ENCODE results near the gene MYO15A.

DNA sequence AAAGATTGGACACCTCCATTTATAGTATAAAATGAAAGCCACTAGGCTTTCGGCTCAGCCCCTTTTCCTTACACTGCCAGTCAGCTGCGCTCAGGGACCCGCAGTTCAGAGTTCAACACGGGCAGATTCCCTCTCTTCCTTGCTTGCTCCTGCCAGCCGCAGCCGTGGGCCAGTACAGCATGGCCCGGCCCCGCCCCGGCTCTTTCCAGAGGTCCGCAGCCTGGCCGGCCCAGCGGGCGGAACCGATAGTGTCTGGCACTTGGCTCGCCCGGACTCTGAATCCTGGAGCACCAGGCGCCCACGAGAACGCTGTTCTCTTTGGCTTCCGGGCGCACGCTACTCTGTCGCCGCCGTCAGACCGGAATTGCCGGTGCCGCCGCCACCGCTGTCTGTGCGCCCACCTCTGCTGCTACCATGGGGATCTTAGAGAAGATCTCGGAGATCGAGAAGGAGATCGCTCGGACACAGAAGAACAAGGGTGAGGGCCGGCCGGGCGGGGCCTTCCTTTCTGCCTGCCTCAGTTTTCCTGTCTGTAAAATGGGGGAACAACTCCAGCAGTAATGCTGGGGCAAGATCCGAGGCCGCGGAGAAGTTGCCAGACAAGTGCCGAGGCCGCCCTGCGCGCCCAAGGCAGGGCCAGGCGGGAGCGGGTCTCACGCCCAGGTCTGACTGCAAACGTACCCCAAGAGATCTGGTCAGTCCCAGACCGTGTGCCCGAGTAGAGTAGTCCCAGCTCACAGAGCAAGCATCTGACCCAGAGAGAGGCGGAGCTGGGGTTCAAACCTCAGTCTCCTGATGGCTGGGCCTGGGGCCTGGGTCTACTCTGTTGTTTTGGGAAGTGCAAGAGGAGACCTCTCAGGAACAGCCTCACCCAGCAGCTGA, 20.7 kb upstream of the MYO15A start, which contains the start of gene DRG2:
- TF ChIP-seq, protein P1, sequence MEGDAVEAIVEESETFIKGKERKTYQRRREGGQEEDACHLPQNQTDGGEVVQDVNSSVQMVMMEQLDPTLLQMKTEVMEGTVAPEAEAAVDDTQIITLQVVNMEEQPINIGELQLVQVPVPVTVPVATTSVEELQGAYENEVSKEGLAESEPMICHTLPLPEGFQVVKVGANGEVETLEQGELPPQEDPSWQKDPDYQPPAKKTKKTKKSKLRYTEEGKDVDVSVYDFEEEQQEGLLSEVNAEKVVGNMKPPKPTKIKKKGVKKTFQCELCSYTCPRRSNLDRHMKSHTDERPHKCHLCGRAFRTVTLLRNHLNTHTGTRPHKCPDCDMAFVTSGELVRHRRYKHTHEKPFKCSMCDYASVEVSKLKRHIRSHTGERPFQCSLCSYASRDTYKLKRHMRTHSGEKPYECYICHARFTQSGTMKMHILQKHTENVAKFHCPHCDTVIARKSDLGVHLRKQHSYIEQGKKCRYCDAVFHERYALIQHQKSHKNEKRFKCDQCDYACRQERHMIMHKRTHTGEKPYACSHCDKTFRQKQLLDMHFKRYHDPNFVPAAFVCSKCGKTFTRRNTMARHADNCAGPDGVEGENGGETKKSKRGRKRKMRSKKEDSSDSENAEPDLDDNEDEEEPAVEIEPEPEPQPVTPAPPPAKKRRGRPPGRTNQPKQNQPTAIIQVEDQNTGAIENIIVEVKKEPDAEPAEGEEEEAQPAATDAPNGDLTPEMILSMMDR (conservative IDR thresholded peaks at IDR 0.05; ENCODE audit: low read depth in 2 of 2): no peak
- TF ChIP-seq POLR2AphosphoS5 (IDR thresholded peaks at IDR 0.05; ENCODE audit: low read depth) (peak; percentile 77), EZH2 (IDR thresholded peaks at IDR 0.05; ENCODE audit: low read depth, unreplicated experiment) (no peak), CREB1 (CRISPR knock-in tag; IDR thresholded peaks at IDR 0.05; ENCODE audit: low read depth) (peak; percentile 83), JUNB (IDR thresholded peaks at IDR 0.05; ENCODE audit: unreplicated experiment) (no peak), EZH2phosphoT487 (IDR thresholded peaks at IDR 0.05; ENCODE audit: unreplicated experiment) (no peak), NANOG (IDR thresholded peaks at IDR 0.05; ENCODE audit: borderline replicate concordance) (no peak), ZNF331 (CRISPR knock-in tag; IDR thresholded peaks at IDR 0.05; ENCODE audit: low read depth) (no peak), STAT1 (IDR thresholded peaks at IDR 0.05; ENCODE audit: unreplicated experiment) (peak; percentile 66)
- TF ChIP-seq, protein P2, sequence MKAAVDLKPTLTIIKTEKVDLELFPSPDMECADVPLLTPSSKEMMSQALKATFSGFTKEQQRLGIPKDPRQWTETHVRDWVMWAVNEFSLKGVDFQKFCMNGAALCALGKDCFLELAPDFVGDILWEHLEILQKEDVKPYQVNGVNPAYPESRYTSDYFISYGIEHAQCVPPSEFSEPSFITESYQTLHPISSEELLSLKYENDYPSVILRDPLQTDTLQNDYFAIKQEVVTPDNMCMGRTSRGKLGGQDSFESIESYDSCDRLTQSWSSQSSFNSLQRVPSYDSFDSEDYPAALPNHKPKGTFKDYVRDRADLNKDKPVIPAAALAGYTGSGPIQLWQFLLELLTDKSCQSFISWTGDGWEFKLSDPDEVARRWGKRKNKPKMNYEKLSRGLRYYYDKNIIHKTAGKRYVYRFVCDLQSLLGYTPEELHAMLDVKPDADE (IDR thresholded peaks at IDR 0.05): peak; percentile 42
- TF ChIP-seq, protein P3, sequence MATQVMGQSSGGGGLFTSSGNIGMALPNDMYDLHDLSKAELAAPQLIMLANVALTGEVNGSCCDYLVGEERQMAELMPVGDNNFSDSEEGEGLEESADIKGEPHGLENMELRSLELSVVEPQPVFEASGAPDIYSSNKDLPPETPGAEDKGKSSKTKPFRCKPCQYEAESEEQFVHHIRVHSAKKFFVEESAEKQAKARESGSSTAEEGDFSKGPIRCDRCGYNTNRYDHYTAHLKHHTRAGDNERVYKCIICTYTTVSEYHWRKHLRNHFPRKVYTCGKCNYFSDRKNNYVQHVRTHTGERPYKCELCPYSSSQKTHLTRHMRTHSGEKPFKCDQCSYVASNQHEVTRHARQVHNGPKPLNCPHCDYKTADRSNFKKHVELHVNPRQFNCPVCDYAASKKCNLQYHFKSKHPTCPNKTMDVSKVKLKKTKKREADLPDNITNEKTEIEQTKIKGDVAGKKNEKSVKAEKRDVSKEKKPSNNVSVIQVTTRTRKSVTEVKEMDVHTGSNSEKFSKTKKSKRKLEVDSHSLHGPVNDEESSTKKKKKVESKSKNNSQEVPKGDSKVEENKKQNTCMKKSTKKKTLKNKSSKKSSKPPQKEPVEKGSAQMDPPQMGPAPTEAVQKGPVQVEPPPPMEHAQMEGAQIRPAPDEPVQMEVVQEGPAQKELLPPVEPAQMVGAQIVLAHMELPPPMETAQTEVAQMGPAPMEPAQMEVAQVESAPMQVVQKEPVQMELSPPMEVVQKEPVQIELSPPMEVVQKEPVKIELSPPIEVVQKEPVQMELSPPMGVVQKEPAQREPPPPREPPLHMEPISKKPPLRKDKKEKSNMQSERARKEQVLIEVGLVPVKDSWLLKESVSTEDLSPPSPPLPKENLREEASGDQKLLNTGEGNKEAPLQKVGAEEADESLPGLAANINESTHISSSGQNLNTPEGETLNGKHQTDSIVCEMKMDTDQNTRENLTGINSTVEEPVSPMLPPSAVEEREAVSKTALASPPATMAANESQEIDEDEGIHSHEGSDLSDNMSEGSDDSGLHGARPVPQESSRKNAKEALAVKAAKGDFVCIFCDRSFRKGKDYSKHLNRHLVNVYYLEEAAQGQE (IDR thresholded peaks at IDR 0.05; ENCODE audit: unreplicated experiment): no peak

All from GM23338 (cell line).